HG02885 (cell line): ENCODE measurements around the gene MTA1.
A peak's percentile ranks its signal among the peaks of the same experiment; 100 is the strongest.

Experiments
- ATAC-seq: cut with Tn5 transposase; IDR thresholded peaks from one replicate; pipeline ENCODE4 v1.9.1; 2021; ENCODE audit warnings: mild to moderate bottlenecking; ENCODE audit not compliant: unreplicated experiment, poor library complexity

Gene MTA1

GRCh38 chr14:105419195-105420091 is at the start of gene MTA1:
TSS of gene MTA1 (plus strand) at chr14:105419827. CDS start at chr14:105420036, 209 bp downstream.
- peak; percentile 63 for ATAC-seq

- ATAC-seq: no peak
Measured at GRCh38 chr14:105374389-105374788, 45.2 kb upstream of the MTA1 start.

GRCh38 chr14:105375635-105376057 is 44.0 kb upstream of the MTA1 start:
- ATAC-seq: no peak

- ATAC-seq: no peak
Measured at GRCh38 chr14:105376521-105377440, 42.8 kb upstream of the MTA1 start.

- no peak for ATAC-seq
Measured at GRCh38 chr14:105377555-105378182, 42.0 kb upstream of the MTA1 start.

GRCh38 chr14:105378199-105378598 is 41.4 kb upstream of the MTA1 start:
- no peak for ATAC-seq

GRCh38 chr14:105378873-105379685 is 40.5 kb upstream of the MTA1 start:
- ATAC-seq: no peak

- ATAC-seq: no peak
Measured at GRCh38 chr14:105379946-105380345, 39.7 kb upstream of the MTA1 start.

GRCh38 chr14:105380756-105381155 is 38.9 kb upstream of the MTA1 start:
- ATAC-seq: no peak

GRCh38 chr14:105381446-105382342 is 37.9 kb upstream of the MTA1 start:
- ATAC-seq: no peak

GRCh38 chr14:105382343-105383082 is 37.1 kb upstream of the MTA1 start:
- no peak for ATAC-seq

- no peak for ATAC-seq
Measured at GRCh38 chr14:105383083-105383730, 36.4 kb upstream of the MTA1 start.

- ATAC-seq: no peak
Measured at GRCh38 chr14:105384041-105384557, 35.5 kb upstream of the MTA1 start.

GRCh38 chr14:105384605-105385321 is 34.9 kb upstream of the MTA1 start:
- no peak for ATAC-seq

GRCh38 chr14:105385322-105385637 is 34.3 kb upstream of the MTA1 start:
- no peak for ATAC-seq

GRCh38 chr14:105385698-105386365 is 33.8 kb upstream of the MTA1 start:
- no peak for ATAC-seq
